HCT116 (cell line): ENCODE measurements around the gene FNDC7. TPM values are rescaled to one million over a fixed set of nuclear protein-coding genes. Genes with fewer than 3 reads are reported as not detected.

Experiments used
- ATAC-seq: fragments of 200-7000 bp; cut with Tn5 transposase; 2 replicates; pipeline ENCODE4 v1.9.1; 2020; ENCODE audit warnings: mild to moderate bottlenecking, moderate library complexity
- BruUV-seq: library from RNA; stranded (reverse); fragments of 400-500 nt; replicated peaks from 2 replicates; lab custom pipeline; 2021; lab: Mats Ljungman, UMichigan
- CTCF ChIA-PET: fragments of 300-600 bp; sonication (Branson Sonifier 250); formaldehyde crosslinking; loops from one replicate; lab custom pipeline; 2021; ENCODE audit warnings: antibody characterized with exemption; lab: Charles Lee
- POLR2A ChIA-PET: fragments of 300-600, 350-600 bp; sonication (Branson Sonifier 250); formaldehyde crosslinking; loops from one replicate; lab custom pipeline; 2021; ENCODE audit warnings: antibody characterized with exemption; lab: Charles Lee
- RAD21 ChIA-PET, 2 experiments: fragments of 300-600 bp; sonication (Branson Sonifier 250); formaldehyde crosslinking; loops; one replicate each; lab custom pipeline; 2023; ENCODE audit warnings: low total read pairs in 2 of 2; ENCODE audit not compliant: uncharacterized antibody in 2 of 2, unreplicated experiment in 2 of 2, low non-redundant PET in 1 of 2; lab: Charles Lee
- DNase-seq: peaks from one replicate; pipeline ENCODE4 v3.0.0-alpha.2; 2010; ENCODE audit warnings: low read depth, low spot score
- H2AFZ ChIP-seq: fragments of 200-600 bp; shearing (Covaris generic), sonication (generic); 2 replicates; pipeline ENCODE4 v1.6.1; 2017; ENCODE audit warnings: low read depth, mixed run types, mixed read lengths, antibody characterized with exemption, low read length; ENCODE audit not compliant: poor library complexity, severe bottlenecking
- H3K27ac ChIP-seq: 2 replicates; pipeline ENCODE4 v1.5.1; 2012; ENCODE audit warnings: low read depth, low read length
- H3K27me3 ChIP-seq: fragments of 200-600 bp; sonication (generic); 2 replicates; pipeline ENCODE4 v1.6.1; 2016; ENCODE audit warnings: mixed run types, low read length, mixed read lengths; ENCODE audit not compliant: insufficient read depth
- H3K36me3 ChIP-seq, 2 experiments: fragments of 200-500 bp in 1 of 2; fragments of 200-600 bp in 1 of 2; sonication (Bioruptor generic) in 1 of 2; sonication (generic) in 1 of 2; 2 replicates each; pipeline versions ENCODE4 v1.5.1 to v1.6.1; 2014 to 2016; ENCODE audit warnings: low read length in 2 of 2, inconsistent platforms in 1 of 2, mixed read lengths in 1 of 2, mixed run types in 1 of 2; ENCODE audit not compliant: insufficient read depth in 2 of 2, control insufficient read depth in 1 of 2
- H3K4me1 ChIP-seq, 2 experiments: fragments of 200-600 bp in 1 of 2; sonication (generic) in 1 of 2; 2 replicates each; pipeline versions ENCODE4 v1.5.1 to v1.6.1; 2012 to 2017; ENCODE audit warnings: low read length in 2 of 2, inconsistent platforms in 1 of 2, mild to moderate bottlenecking in 1 of 2, mixed read lengths in 1 of 2, mixed run types in 1 of 2, moderate library complexity in 1 of 2; ENCODE audit not compliant: insufficient read depth in 2 of 2, control insufficient read depth in 1 of 2
- H3K4me2 ChIP-seq: fragments of 200-600 bp; sonication (generic); 2 replicates; pipeline ENCODE4 v1.6.1; 2017; ENCODE audit warnings: mixed run types, low read length, mixed read lengths
- H3K4me3 ChIP-seq, 2 experiments: fragments of 200-600 bp in 1 of 2; sonication (generic) in 1 of 2; replicated peaks in 1 of 2; 2 replicates each; pipeline ENCODE4 v1.5.1; 2011 to 2016; ENCODE audit warnings: low read length in 2 of 2, control low read depth in 1 of 2, low read depth in 1 of 2, mild to moderate bottlenecking in 1 of 2, mixed read lengths in 1 of 2, mixed run types in 1 of 2
- H3K79me2 ChIP-seq: fragments of 200-600 bp; sonication (generic); 2 replicates; pipeline ENCODE4 v1.6.1; 2017; ENCODE audit warnings: mild to moderate bottlenecking, mixed run types, low read length, moderate library complexity, mixed read lengths; ENCODE audit not compliant: insufficient read depth
- H3K9ac ChIP-seq: fragments of 200-600 bp; sonication (generic); 2 replicates; pipeline ENCODE4 v1.6.1; 2016; ENCODE audit warnings: low read length, mixed read lengths
- H3K9me2 ChIP-seq: fragments of 200-600 bp; sonication (generic), shearing (Covaris generic); 2 replicates; pipeline ENCODE4 v1.6.1; 2017; ENCODE audit warnings: mixed run types, mild to moderate bottlenecking, moderate library complexity; ENCODE audit not compliant: insufficient read depth
- H3K9me3 ChIP-seq, 2 experiments: fragments of 200-500 bp in 1 of 2; fragments of 200-600 bp in 1 of 2; sonication (Bioruptor generic) in 1 of 2; sonication (generic) in 1 of 2; 2 replicates each; pipeline ENCODE4 v1.6.1; 2014 to 2017; ENCODE audit warnings: low read length in 2 of 2, mixed read lengths in 2 of 2, inconsistent platforms in 1 of 2, low read depth in 1 of 2, mild to moderate bottlenecking in 1 of 2, mixed run types in 1 of 2, moderate library complexity in 1 of 2; ENCODE audit not compliant: control insufficient read depth in 1 of 2, insufficient read depth in 1 of 2
- H4K20me1 ChIP-seq: fragments of 200-600 bp; sonication (generic), shearing (Covaris generic); 2 replicates; pipeline ENCODE4 v1.6.1; 2017; ENCODE audit warnings: mixed run types, mild to moderate bottlenecking, moderate library complexity; ENCODE audit not compliant: insufficient read depth
- CBX3 ChIP-seq: IDR thresholded peaks from 2 replicates; pipeline ENCODE4 v1.6.1; 2012; ENCODE audit warnings: low read depth
- CEBPB ChIP-seq: IDR thresholded peaks from 2 replicates; pipeline ENCODE4 v1.6.1; 2012; ENCODE audit warnings: low read depth
- EGR1 ChIP-seq: IDR thresholded peaks from 2 replicates; pipeline ENCODE4 v1.6.1; 2012; ENCODE audit warnings: low read depth
- ELF1 ChIP-seq: IDR thresholded peaks from 2 replicates; pipeline ENCODE4 v1.6.1; 2012; ENCODE audit warnings: low read depth, borderline replicate concordance
- EZH2 ChIP-seq: fragments of 200-600 bp; sonication (generic); IDR thresholded peaks from 2 replicates; pipeline ENCODE4 v1.6.1; 2017; ENCODE audit warnings: antibody characterized with exemption, mixed run types
- EZH2phosphoT487 ChIP-seq: fragments of 200-600 bp; IDR thresholded peaks from 2 replicates; pipeline ENCODE4 v1.6.1; 2018; ENCODE audit warnings: antibody characterized with exemption, borderline replicate concordance
- JUND ChIP-seq: IDR thresholded peaks from 2 replicates; pipeline ENCODE4 v1.6.1; 2012
- POLR2A ChIP-seq: IDR thresholded peaks from 2 replicates; pipeline ENCODE4 v1.7.0; 2011; ENCODE audit warnings: borderline replicate concordance; ENCODE audit not compliant: insufficient read depth, insufficient read length; ENCODE audit errors: extremely low read depth
- POLR2AphosphoS5 ChIP-seq: IDR thresholded peaks from 2 replicates; pipeline ENCODE4 v1.6.1; 2011; ENCODE audit warnings: mild to moderate bottlenecking, low read depth, low read length, moderate library complexity
- RAD21 ChIP-seq: IDR thresholded peaks from 2 replicates; pipeline ENCODE4 v1.6.1; 2012; ENCODE audit warnings: low read depth, mild to moderate bottlenecking
- SIN3A ChIP-seq: IDR thresholded peaks from 2 replicates; pipeline ENCODE4 v1.6.1; 2012; ENCODE audit warnings: low read depth
- SP1 ChIP-seq: IDR thresholded peaks from 2 replicates; pipeline ENCODE4 v1.6.1; 2012; ENCODE audit warnings: low read depth
- TCF7L2 ChIP-seq: IDR thresholded peaks from 2 replicates; pipeline ENCODE4 v1.7.0; 2011; ENCODE audit warnings: borderline replicate concordance, inconsistent platforms; ENCODE audit not compliant: insufficient read depth, insufficient read length; ENCODE audit errors: extremely low read depth
- YY1 ChIP-seq: IDR thresholded peaks from 2 replicates; pipeline ENCODE4 v1.6.1; 2011; ENCODE audit warnings: low read length, low read depth, moderate library complexity, mild to moderate bottlenecking; ENCODE audit not compliant: insufficient replicate concordance; ENCODE audit errors: extremely low read depth
- ZFX ChIP-seq: fragments of 450-650 bp; IDR thresholded peaks from 2 replicates; pipeline ENCODE4 v1.6.1; 2017
- ZNF274 ChIP-seq: fragments of 200-500 bp; sonication (Bioruptor generic); IDR thresholded peaks from 2 replicates; pipeline ENCODE4 v1.6.1; 2014; ENCODE audit warnings: mild to moderate bottlenecking, low read depth, low read length, inconsistent platforms
- intact Hi-C: fragments of 100-400 bp; cut with micrococcal nuclease; formaldehyde crosslinking; loops from 2 replicates; pipeline ENCODE4 v1.10.0; 2022
- total RNA-seq: library from RNA; stranded (reverse); gene quantifications from one replicate; pipeline ENCODE4 v1.2.1, GENCODE V29; 2021; ENCODE audit not compliant: unreplicated experiment
- TF ChIP-seq, protein P1 (sequence below): IDR thresholded peaks from 2 replicates; pipeline ENCODE4 v1.6.1; 2012
- TF ChIP-seq, protein P2 (sequence below): IDR thresholded peaks from 2 replicates; pipeline ENCODE4 v1.6.1; 2012; ENCODE audit warnings: low read depth
- TF ChIP-seq, protein P3 (sequence below): IDR thresholded peaks from 2 replicates; pipeline ENCODE4 v1.6.1; 2011; ENCODE audit warnings: mild to moderate bottlenecking, low read length, moderate library complexity; ENCODE audit not compliant: insufficient replicate concordance; ENCODE audit errors: extremely low read depth

Gene FNDC7
- total RNA-seq, 1 experiment from 2014 or later, result 0.10 TPM

DNA sequence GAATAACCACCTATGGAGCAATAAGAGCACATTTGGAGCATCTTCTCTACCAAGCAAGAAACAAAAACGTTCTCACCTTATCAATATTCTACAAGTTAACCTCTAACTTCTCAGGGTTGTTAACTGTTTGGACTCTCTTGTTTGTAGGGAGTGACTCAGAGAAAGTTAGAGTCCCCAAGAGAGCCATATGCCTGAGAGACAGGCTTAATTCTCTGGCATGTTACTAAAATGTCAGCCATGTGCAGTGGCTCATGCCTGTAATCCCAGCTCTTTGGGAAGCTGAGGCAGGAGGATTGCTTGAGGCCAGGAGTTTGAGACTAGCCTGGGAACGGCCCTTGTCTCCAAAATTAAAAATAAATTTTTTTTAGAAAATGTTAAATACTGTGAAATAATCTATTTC, 47.6 kb upstream of the FNDC7 start:
- ATAC-seq (no peak), DNase-seq (no peak)
- no peaks in the 10 kb centered on the region for H3K27me3 ChIP-seq
- no peaks in the 10 kb centered on the region for H3K79me2 ChIP-seq
- H3K4me1 ChIP-seq, result no peaks in the 10 kb centered on the region
- H3K27ac ChIP-seq, result no peak overlapping the region
- no TSS peak for BruUV-seq
- H3K9me2 ChIP-seq, result no peaks in the 10 kb centered on the region
- intact Hi-C loops, result no loop called here
- H3K9me3 ChIP-seq, result no peaks in the 10 kb centered on the region
- POLR2A ChIA-PET, result no interaction called here
- no peak for TF ChIP-seq CBX3
- TF ChIP-seq POLR2AphosphoS5, result no peak
- no peak for TF ChIP-seq POLR2A
- no peak for TF ChIP-seq TCF7L2
- no peak for TF ChIP-seq EZH2phosphoT487
- TF ChIP-seq RAD21, result no peak
- no peak for TF ChIP-seq ZFX
- TF ChIP-seq, protein P1, sequence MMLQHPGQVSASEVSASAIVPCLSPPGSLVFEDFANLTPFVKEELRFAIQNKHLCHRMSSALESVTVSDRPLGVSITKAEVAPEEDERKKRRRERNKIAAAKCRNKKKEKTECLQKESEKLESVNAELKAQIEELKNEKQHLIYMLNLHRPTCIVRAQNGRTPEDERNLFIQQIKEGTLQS, result no peak
- no peak for TF ChIP-seq SIN3A
- TF ChIP-seq SP1, result no peak
- no peak for TF ChIP-seq CEBPB
- TF ChIP-seq, protein P2, sequence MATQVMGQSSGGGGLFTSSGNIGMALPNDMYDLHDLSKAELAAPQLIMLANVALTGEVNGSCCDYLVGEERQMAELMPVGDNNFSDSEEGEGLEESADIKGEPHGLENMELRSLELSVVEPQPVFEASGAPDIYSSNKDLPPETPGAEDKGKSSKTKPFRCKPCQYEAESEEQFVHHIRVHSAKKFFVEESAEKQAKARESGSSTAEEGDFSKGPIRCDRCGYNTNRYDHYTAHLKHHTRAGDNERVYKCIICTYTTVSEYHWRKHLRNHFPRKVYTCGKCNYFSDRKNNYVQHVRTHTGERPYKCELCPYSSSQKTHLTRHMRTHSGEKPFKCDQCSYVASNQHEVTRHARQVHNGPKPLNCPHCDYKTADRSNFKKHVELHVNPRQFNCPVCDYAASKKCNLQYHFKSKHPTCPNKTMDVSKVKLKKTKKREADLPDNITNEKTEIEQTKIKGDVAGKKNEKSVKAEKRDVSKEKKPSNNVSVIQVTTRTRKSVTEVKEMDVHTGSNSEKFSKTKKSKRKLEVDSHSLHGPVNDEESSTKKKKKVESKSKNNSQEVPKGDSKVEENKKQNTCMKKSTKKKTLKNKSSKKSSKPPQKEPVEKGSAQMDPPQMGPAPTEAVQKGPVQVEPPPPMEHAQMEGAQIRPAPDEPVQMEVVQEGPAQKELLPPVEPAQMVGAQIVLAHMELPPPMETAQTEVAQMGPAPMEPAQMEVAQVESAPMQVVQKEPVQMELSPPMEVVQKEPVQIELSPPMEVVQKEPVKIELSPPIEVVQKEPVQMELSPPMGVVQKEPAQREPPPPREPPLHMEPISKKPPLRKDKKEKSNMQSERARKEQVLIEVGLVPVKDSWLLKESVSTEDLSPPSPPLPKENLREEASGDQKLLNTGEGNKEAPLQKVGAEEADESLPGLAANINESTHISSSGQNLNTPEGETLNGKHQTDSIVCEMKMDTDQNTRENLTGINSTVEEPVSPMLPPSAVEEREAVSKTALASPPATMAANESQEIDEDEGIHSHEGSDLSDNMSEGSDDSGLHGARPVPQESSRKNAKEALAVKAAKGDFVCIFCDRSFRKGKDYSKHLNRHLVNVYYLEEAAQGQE, result no peak
- no peak for TF ChIP-seq ZNF274
- TF ChIP-seq, protein P3, sequence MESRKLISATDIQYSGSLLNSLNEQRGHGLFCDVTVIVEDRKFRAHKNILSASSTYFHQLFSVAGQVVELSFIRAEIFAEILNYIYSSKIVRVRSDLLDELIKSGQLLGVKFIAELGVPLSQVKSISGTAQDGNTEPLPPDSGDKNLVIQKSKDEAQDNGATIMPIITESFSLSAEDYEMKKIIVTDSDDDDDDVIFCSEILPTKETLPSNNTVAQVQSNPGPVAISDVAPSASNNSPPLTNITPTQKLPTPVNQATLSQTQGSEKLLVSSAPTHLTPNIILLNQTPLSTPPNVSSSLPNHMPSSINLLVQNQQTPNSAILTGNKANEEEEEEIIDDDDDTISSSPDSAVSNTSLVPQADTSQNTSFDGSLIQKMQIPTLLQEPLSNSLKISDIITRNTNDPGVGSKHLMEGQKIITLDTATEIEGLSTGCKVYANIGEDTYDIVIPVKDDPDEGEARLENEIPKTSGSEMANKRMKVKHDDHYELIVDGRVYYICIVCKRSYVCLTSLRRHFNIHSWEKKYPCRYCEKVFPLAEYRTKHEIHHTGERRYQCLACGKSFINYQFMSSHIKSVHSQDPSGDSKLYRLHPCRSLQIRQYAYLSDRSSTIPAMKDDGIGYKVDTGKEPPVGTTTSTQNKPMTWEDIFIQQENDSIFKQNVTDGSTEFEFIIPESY, result no peak
- TF ChIP-seq YY1, result no peak
- no peak for TF ChIP-seq EZH2
- no peak for TF ChIP-seq JUND
- TF ChIP-seq ELF1, result no peak
- no peak for TF ChIP-seq EGR1
- no peak overlapping the region for H3K9ac ChIP-seq
- RAD21 ChIA-PET, result no interaction called here
- H3K36me3 ChIP-seq, result no peaks in the 10 kb centered on the region
- H3K4me2 ChIP-seq, result no peak overlapping the region
- no peak overlapping the region for H3K4me3 ChIP-seq
- CTCF ChIA-PET, result no interaction called here
- H4K20me1 ChIP-seq, result no peaks in the 10 kb centered on the region
- H2AFZ ChIP-seq, result no peak overlapping the region
